Fibroblast of peridontal ligament (primary cell): ENCODE data around the gene XCR1.
"Not testable (repeated sequence)": the region's sequence is repeated elsewhere in the genome, so short reads cannot be mapped to it uniquely, and the experiment has no call there.

Source experiments
- DNase-seq: peaks from one replicate; pipeline ENCODE4 v3.0.0-alpha.2; 2010; ENCODE audit errors: extremely low read depth

XCR1 gene

DNA sequence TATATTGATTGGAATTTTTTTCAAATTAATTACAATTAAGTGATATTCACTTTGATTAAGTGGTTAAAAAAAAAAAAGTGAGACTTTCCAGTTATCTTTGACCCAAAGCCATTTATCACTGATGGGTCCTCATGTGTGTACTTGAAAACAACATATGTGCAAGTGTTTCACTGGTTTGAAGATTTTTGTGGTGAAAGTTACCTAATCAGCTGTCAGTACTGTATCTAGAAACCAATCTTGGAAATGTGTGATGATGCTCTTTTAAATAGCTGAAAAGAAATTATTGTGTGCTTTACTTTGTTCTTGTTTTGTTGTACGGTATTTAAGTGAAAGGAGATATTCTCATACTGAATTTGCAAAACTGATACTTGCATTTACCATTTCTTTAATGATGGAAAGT lies 11.6 kb upstream of the XCR1 start:
- no peak for DNase-seq

DNA sequence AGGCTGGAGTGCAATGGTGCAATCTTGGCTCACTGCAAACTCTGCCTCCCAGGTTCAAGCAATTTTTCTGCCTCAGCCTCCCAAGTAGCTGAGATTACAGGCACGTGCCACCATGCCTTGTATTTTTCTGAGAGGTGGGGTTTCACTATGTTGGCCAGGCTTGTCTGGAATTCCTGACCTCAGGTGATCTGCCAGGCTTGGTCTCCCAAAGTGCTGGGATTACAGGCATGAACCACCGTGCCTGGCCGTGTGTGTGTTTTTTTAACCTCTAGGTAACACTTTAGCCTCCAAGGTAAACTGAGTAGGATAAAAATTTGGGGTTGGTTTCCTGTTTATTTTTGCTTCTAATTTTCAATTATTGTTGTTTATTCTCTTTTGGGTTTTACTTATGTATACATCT lies 10.8 kb upstream of the XCR1 start:
- DNase-seq = not testable (repeated sequence)

DNA sequence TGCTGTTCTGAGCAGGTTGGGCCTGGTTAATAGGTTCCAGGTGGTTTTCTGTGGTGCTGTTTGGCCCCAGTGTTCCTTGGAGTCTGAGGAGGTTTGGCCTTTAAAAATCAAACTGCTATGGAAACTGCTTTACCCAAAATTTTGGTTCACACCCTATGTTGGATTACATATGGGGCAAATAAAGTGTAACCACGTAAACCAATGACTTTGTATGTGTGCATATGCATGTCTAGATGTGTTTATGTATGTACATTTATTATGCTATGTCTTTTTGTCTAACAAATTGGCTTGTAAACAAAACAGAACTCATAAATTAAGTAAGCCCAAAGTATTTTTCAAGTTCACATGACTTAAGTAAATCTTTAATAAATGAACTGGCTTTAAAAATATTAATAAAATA lies 8.9 kb upstream of the XCR1 start:
- no peak for DNase-seq

DNA sequence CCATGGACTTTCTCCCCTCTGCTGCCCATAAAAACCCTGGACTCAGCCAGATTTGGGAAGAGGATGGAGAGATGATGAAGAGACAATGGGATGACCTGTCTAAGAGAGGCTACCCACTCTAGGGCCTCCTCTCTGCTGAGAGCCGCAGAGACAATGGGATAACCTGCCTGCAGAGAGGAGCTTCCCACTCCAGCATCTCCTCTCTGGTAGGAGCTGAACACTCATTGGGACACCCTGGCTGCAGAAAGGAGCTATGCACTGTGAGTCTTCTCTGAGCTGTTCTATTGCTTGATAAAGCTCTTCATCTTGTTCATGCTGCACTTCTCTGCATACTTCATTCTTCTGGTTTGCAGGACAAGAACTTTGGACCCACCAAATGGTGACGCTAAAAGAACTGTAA lies 4.5 kb upstream of the XCR1 start:
- DNase-seq = no peak

DNA sequence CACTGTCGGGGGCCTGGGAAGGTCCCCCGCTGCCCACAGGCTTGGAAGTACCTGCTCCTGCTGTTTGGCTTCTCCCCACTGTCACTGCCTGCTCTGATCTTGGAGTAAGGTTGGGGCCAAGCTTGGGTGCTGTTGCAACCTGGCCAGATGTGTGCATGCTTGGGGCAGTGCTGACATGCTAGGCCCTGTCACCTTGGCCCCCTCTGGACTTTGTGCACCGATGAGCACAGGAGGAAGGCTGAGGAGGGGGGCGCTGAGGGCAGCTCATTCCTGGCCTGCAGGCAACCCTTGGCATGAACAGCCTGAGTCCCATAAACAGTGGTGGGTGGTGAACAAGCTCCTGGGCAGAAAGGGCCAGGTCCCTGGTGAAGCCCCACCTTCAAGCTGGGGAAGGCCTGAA lies 4.0 kb upstream of the XCR1 start:
- DNase-seq = no peak

DNA sequence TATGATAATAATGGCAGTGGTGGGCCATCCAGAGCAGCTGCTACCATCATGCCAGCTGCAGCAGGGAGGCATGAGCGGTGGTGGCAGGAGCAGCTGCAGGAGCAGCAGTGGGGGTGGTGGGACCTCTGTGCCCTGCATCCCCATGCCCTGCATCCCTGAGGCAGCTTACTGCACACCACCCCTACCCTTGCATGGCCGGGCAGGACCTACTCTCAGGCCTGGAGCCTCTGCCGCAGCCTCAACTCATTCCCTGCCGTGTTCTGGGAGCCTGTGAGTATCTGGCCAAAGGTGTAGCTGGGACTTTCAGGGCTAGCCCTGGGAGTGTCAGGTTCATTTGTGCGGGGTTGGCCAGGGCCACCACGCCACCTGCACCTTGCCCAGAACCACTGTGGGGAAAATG lies 3.3 kb upstream of the XCR1 start:
- no peak for DNase-seq

DNA sequence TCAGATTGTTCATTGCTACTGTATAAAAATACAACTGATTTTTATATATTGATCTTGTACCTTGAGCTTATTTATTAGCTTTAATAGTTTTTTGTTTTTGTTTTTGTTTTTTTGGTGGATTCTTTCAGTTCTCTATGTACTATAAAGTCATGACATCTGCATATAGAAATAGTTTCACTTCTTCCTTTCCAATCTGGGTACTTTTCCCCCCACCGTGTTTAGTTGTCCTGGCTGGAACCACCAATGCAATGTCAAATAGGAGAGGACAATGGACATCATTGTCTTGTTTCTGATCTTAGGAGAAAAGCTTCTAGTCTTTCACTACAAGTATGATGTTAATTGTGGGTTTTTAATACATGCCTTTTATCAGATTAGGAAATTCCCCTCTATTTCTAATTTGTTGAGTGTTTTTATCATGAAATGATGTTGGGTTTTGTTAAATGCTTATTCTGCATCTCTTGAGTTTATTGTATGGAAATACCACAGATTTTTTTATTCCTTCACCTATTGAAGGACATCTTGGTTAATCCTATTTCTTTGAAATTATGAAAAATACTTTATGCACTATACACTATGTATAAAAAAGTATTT lies 2.8 kb upstream of the XCR1 start:
- DNase-seq = no peak

DNA sequence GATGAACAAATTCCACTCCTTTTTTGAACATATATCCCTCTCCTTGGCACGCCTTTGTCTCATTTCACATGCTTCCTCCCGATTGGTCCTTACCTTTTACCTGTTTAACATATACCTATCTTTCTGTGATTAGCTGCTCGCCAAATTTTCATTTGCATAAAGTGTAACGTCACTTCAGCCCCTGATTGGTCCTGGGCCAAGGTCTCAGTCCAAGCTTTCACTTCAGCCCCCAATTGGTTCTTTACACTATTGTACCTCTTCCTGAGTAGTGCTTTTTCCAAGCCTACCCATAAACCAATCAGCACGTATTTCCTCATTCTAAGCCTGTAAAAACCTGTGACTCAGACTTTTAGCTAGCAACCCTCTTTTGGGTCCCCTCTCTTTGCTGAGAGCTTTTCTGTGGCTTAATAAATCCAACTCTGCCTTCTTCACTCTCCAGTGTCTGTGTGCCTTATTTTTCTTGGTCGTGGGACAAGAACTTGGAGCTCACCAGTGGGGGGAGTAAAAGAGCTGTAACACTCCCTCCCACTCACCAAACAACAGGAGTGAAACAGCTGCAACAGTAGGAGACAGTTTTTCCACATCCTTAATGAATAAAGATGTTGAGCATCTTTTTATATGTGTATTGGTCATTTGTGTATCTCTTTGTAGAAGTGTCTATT lies 584 bp upstream of the XCR1 start:
- DNase-seq = no peak

DNA sequence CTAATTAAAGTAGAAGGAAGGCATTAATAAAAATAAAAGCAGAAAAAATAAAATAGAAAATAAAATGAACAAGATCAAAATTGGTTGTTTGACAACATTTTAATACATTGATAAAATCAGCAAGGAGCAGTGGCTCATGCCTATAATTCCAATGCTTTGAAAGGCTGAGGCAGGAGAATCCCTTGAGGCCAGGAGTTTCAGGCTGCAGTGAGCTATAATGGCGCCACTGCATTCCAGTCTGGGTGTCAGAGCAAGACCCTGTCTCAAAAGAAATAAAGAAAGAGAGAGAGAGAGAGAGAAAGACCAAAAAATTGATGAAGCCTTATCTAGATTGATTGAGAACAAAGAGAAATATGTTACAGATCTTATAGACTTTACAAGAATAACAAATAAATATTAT lies 2.1 kb downstream of the XCR1 start:
- no peak for DNase-seq

DNA sequence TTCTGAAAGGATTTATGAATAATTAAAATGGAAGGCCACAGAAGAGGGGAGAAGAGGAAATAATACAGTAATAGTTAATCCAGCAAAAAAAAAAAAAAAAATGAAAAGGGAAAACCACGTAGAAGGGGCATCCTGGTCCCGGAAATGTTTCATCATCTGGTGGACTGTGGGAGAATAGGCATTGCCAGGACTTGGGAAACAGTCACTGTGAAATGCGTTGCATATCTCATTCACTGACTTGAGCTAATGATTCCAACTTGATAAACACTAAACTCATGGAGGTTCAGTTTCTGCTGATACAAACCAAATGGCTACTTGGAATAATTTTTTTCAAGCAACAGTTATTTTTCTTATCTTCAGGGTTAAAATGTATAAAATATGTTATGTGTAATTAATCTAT lies 3.2 kb downstream of the XCR1 start:
- peak; percentile 26 for DNase-seq

DNA sequence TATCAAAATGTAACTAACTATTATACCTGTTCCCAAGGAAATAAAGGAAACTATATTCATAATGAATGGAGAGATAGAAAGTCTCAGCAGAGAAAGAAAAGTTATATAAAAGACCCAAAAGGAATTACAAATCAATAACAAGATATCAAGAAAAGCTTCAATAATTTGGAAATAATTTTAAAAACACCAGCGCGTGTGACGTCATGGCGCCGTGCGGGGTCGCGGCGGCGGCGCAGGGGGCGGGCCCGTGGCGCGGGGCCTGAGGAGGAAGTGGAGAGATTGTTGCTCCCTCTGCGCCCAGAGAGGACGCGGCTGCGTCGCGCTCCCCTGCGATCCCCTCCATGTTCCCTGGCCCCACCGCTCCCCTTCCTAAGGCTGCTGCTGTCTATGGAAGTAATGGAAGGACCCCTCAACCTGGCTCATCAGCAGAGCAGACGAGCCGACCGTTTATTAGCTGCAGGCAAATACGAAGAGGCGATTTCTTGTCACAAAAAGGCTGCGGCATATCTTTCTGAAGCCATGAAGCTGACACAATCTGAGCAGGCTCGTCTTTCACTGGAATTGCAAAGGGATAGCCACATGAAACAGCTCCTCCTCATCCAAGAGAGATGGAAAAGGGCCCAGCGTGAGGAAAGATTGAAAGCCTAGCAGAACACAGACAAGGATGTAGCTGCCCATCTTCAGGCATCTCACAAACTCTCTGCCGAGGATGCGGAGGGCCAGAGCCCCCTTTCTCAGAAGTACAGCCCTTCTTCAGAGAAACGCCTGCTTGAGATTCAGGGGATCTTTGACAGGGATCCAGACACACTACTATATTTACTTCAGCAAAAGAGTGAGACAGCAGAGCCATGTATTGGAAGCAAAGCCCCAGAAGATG lies 4.1 kb downstream of the XCR1 start:
- DNase-seq = no peak

DNA sequence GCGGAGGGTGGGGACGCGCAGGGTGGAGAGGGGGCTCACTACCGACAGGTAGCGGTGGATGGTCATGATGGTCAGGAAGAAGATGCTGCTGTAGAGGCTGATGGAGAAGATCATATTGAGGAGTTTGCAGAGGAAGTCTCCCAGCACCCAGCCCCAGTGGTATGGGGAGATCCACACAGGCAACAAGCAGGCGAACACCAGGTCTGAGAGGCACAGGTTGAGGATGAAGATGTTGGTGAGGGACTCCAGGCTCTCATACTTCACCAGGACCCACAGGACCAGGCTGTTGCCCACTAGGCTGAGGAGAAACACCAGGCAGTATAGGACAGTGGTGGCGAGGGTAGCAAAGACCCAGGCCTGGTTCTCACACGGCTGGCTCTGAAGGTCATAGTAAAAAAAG lies 5.8 kb downstream of the XCR1 start:
- no peak for DNase-seq

DNA sequence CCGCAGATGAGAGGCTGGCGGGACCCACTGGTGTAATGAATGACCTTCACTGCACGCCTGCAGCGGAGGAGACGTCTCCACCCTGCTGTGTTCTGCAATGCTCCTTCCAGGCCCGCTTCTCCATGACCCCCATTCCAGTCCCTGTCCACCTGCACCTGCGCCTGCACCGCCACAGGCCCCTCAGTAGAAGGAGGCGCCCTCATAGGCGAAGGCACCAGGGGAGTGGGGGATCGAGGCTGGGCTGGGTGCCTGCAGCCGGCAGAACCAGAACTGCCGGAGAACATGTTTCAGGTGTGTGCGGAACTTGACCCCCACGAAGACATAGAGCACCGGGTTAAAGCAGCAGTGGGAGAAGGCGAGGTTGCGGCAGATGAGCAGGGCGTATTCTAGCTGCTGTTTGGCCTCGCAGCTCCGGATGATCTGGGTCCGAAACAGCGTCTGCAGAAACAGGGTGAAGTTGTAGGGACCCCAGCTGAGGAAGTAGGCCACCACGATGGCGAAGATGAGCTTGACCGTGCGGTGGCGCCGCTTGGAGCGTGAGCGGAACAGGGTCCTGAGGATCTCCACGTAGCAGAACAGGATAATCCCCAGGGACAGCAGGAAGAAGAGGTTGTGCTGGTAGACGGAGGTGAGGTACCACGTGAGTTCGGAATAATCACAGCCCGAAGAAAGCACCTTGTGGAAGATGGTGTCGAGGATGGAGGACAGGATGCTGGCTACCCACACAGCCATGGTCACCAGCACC lies 6.3 kb downstream of the XCR1 start:
- no peak for DNase-seq

DNA sequence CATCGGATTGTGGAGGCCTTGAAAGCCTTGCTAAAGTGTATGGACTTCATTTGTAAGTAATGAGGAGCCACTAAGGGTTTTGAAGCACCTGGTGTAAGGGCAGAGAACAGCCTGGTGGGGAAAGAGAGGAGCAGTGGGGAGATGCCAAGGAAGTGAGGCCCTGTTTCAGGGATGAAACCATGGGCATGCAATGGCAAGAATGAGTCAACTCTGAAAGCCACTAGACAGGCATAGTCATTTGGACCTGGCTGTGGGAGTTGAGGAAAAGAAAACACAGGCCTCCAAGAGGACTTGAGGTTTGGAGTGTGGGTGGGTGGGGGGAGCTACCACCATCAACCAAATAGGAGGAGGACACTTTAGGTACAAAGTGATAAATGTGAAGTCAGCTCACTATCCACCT lies 7.6 kb downstream of the XCR1 start:
- peak; percentile 45 for DNase-seq

DNA sequence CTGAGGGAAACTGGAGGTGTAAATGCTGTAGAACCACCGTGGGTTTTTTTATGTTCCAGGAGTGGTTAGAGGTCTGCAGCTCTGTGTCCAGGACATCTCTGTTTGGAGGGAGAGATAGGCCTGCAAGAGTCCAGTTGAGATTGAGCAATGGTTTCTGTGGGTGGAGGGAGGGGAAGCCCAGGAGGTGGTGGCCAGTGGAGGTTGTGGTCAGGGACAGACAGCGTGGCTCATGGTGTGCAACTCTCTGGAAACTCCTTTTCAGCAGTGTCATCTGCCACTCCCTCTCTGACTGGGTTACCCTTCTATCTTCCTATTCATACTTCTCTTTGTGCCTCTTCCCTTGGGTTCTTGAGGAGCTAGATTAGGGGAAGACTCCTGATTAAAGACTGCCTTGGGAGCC lies 9.6 kb downstream of the XCR1 start:
- no peak for DNase-seq

DNA sequence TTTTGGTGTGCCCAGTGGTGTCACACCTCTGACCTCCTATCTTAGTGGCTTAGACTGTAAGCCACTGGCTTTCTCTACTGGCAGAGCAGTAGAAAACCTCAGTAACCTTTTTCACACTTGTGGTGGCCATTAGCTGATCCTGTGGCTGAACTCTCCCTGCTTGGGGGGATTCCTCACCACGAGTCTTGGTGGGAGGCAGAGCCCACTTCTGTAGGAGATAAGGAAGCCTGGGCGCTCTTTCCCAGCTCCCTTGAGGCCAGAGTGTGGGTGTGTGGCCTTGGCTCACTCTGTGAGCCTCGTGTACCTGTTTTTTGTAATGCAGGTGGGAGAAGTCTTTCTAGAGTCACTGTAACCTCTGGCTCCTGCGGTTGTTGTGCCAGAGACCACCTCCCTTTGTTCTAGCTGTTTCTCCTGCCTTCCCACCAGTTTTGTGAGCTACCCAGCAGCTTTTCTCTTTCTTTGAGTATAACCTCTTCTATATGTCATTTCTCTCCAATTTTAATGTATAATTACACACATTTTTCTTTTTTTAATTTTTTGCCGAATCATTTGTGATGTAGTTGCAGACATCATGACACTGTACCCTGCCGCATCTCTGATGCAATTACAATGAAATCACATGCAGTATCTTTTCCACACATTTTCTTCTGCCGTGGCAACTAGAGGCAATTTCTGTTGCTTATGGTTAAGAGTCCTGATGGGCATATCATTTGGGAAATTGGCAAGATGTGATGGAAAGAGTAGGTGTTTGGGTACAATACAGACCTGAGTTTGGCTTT lies 13.8 kb downstream of the XCR1 start:
- peak; percentile 16 for DNase-seq

DNA sequence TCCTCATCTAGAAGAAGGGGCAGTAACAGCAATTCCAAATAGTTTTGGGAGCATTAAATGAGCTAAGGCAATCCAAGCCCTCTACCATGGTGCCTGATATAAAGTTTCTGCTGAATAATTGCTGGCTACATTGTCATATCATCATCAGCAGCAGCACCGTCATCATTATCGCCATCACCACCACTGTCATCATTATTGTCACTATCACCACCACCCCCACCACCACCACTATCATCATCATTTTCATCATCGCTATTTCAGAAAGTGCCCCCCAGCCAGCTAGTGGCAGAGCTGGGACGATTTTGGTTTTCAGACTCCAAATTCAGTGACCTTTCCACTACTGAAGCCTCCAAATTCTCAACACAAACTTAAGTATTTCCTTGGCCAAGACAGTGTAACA lies 15.0 kb downstream of the XCR1 start:
- no peak for DNase-seq

DNA sequence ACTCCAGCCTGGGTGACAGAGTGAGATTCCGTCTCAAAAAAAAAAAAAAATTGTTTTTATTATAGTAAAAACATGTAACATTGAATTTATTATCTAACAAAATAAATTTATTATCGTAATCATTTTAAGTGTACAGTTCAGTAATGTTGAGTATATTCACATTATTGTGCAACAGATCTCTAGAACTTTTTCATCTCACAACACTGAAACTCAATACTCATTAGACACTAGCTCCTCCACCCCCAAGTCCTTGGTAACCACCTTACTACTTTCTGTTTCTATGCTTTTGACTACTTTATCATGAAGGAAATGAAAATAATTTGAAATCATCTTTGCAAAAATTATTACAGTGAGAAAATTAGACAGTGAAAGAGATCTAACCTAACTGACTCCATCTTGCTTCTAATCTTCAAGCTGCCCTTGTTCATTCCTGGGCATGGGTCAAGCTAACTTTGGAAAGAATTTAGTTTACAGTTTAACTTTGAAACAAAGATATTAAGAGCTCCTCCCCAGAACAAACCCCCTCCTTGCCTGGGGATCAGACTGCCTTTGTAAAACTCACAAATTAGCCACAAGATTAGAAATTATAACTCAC lies 16.7 kb downstream of the XCR1 start:
- DNase-seq = no peak

DNA sequence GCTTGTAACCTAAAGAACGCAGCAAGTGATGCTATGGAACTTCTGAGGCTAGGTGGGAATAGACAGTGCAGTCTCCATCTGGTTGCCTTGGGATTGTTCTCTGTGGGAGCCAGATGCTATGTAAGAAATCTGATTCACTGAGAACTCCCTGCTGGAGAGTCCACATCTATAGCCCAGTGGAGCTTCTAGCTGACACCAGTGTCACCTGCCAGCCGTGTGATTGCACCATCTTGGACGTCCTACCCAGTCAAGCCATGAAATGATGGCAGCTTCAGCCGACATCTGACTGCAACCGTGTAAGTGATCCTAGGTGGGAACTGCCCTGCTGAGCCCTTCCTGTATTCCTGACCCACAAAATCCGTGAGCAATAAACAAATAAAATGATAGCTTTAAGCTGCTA lies 19.2 kb downstream of the XCR1 start:
- no peak for DNase-seq

DNA sequence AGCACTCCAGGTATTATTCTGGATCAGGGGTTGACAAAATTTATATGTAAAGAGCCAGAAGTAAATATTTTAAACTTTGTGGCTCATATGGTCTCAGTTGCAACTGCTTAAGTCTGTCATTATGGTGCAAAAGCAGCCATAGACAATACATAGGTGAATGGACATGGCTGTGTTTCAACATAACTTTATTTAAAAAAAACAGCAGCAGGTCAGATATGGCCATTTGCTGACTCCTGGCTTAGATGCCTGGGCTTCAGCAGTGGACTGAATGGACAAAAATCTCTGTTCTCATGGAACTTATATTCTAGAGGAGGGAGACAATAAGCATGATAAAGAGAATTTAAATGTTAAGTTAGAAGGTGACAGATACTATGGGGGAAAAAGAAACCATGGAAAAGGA lies 20.0 kb downstream of the XCR1 start:
- DNase-seq = no peak
